ENCODE measurements around the gene ARL3.

GRCh38 chr10:102702742-102703141 lies 11.5 kb downstream of the ARL3 start:
- TF ChIP-seq CTCF (IDR thresholded peaks at IDR 0.05) (no peak), ZMAT4 (CRISPR knock-in tag; IDR thresholded peaks at IDR 0.05) (no peak), ZSCAN18 (CRISPR knock-in tag; IDR thresholded peaks at IDR 0.05) (no peak)

Measured in WTC11 (cell line).